GM21528 (cell line): ENCODE results near the gene NKD2.

Experiments used
- ATAC-seq: cut with Tn5 transposase; IDR thresholded peaks from one replicate; pipeline ENCODE4 v1.9.1; 2021; ENCODE audit warnings: mild to moderate bottlenecking, moderate library complexity; ENCODE audit not compliant: unreplicated experiment, low FRiP score

The NKD2 gene

GRCh38 chr5:1039210-1039548 lies 30.6 kb downstream of the NKD2 start:
- no peak for ATAC-seq

GRCh38 chr5:1039706-1040260 lies 31.2 kb downstream of the NKD2 start:
- ATAC-seq, result no peak

- no peak for ATAC-seq
These were observed 32.0 kb downstream of the NKD2 start for GRCh38 chr5:1040571-1040970.

- ATAC-seq, result no peak
These were observed 32.9 kb downstream of the NKD2 start for GRCh38 chr5:1041225-1042143.

- no peak for ATAC-seq
These were observed 34.0 kb downstream of the NKD2 start for GRCh38 chr5:1042626-1043025.

GRCh38 chr5:1043327-1043726 lies 34.7 kb downstream of the NKD2 start:
- no peak for ATAC-seq

GRCh38 chr5:1044117-1044516 lies 35.5 kb downstream of the NKD2 start:
- ATAC-seq, result no peak

GRCh38 chr5:1045960-1046560 lies 37.5 kb downstream of the NKD2 start:
- no peak for ATAC-seq

GRCh38 chr5:1047332-1047965 lies 38.8 kb downstream of the NKD2 start:
- no peak for ATAC-seq

- ATAC-seq, result no peak
These were observed 39.6 kb downstream of the NKD2 start for GRCh38 chr5:1048162-1048721.

GRCh38 chr5:1048861-1049838 lies 40.5 kb downstream of the NKD2 start:
- no peak for ATAC-seq

- ATAC-seq, result no peak
These were observed 42.1 kb downstream of the NKD2 start for GRCh38 chr5:1050423-1051365.

GRCh38 chr5:1051366-1051720 lies 42.7 kb downstream of the NKD2 start:
- no peak for ATAC-seq

- no peak for ATAC-seq
These were observed 43.5 kb downstream of the NKD2 start for GRCh38 chr5:1052076-1052475.

GRCh38 chr5:1052641-1053390 lies 44.2 kb downstream of the NKD2 start:
- no peak for ATAC-seq

GRCh38 chr5:1053391-1054017 lies 44.9 kb downstream of the NKD2 start:
- no peak for ATAC-seq

- ATAC-seq, result no peak
These were observed 45.6 kb downstream of the NKD2 start for GRCh38 chr5:1054018-1054798.
